GM15510 (cell line): ENCODE data around the gene KRTAP10-1.

Experiments used
- POLR2A ChIP-seq: IDR thresholded peaks from 3 replicates; pipeline ENCODE4 v1.6.1; 2011; ENCODE audit warnings: borderline replicate concordance; ENCODE audit not compliant: insufficient read length; ENCODE audit errors: extremely low read depth

KRTAP10-1 gene

DNA sequence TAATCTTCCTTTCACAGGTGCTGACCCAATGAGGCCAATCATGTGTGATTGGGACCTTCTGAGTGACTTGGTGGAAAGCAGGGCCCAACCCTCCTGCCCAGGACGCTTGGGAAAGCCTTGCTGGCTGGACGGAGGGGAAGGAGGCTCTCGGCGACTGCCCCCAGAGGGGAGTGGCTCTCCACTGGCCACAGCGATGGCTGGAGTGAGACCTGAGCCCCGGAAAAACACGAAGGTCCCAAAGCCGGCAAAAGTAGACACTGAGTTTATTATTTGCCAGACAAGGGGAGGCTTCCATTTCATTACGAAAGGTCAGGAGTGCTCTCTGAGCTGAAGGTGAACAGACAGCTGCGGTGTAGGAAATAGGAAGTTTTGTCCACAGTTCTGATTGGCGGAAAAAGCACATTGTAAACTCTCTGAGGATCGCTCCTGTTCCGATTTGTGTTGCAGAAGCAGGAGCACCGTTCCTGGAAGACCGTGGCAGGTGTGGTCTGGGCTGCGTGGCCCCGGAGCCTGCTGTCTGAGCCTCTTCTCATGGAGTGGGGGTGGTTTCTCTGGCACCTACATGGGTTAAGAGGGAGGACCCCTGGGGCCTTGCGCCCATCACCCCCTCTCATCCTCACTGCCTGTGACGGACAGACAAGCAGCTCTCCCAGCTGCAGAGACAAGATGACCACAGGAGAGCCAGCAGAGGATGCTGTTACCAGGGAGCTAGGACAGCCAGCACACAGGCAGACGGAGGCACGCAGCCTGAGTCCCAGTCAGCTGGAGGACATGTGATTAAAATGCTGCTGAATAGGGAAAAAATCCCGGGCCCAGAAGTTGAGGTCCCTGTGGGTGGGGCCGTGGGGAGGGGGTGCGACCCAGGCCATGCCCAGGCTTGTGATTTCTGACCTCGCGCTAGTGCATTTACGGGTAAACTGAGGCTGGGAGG lies 41.5 kb downstream of the KRTAP10-1 start:
- no peak for TF ChIP-seq POLR2A

DNA sequence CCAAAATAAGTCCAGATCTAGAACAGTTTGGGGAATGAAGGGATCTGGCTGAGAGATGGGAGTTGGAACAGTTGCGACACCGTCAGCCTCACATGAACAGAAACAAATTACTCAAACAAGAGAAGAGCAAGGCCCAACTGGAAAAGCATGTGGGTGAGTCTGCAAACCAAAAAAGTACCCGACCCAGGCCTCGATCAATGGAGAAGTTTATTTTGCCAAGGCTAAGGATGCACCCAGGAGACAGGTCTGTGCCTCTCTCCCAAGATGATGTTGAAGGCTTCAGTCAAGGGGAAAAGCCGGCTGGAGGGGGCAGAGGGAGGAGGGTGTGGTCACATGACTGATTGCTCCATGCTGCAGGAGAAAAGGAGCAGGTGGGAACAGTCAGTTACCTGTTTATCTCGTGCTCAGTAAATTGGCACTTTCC lies 42.3 kb downstream of the KRTAP10-1 start:
- no peak for TF ChIP-seq POLR2A

DNA sequence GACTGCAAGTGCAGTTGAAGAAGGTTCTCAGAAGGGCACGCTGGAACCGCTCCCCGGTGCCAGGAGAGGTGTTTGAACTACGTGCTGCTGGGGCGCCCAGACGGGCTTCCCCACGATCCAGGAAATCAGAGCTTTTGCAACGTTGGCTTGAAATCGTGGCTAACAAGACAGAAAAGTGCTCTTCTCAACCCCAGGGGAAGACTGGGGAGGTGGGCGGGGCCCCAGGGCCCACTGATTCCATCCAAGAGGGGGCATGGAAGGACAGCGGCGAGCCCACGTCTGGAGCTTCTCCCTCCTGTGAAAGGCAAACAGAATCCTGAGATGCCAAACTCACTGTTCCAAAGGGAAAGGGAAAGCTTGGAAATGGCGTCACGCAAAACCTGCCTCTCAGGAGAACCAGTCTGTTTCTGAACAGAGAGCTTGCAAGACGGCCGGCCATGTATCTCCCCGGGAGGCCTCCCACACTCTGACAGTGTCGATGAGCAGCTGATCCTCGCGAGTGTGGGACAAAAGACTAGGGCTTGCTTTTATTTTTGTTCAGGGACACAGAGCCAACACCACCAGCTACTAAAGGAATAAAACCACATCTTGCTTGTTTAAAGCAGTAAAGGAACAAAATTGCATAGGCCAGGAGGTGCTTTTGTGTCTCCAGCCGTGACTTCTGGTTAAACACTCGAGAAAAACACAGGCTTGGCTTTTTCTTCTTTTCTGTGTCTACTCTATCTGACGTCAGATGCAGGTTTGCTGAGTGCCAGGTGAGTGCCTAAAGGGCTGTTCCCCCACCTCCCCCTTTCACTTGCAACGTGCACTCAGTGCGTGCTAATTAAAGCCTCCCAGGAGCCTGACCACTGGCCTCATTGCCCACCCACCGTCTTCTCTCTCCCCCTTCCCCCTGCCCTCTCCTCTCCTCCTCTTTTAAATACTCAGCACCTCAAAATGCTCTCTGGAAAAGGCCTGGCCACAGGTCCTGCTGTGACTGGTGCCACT lies 43.1 kb downstream of the KRTAP10-1 start:
- no peak for TF ChIP-seq POLR2A

DNA sequence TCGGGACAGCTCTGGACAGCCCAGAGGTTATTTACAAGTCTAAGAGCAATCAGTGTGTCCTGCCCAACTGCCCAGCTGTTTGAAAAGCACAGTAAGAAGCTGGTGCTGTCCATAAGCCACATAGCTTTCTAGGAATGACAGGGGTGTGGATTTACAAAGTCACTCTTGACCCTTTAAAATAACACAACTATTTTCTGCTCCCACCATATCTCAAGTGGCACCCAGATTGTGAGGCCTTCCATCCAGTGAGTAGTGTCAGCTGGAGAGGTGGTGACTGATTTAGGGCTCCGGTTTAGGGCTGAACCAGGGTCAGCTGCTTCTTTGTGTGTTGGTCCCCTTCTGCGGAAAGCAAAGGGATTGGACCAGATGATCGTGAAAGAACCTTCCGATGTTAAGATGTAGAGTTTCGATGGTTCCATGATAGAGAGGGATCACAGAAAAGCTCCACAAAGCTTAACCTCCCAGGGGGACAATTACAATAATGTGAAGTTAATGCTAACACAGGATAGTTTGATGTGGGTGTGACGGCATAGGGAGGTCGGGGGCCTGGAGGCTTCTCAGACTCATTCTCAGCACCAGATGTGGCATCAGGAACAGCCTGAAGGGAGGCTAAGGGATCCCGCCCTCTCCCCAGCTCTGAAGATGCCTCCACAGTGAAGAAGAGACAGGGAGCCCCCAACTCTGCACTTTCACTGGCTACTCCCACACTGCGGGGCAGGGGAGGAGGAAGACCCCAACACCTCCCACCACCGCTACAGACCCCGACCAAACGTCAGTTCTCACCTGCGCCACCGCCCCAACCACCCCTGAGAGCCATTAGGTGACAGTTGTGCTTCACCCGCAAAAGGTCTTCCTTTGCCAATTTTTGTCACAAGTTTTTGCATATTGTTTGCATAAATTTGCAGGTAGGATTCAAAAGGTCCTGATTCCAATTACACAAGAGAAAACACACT lies 44.1 kb downstream of the KRTAP10-1 start:
- TF ChIP-seq POLR2A = no peak

DNA sequence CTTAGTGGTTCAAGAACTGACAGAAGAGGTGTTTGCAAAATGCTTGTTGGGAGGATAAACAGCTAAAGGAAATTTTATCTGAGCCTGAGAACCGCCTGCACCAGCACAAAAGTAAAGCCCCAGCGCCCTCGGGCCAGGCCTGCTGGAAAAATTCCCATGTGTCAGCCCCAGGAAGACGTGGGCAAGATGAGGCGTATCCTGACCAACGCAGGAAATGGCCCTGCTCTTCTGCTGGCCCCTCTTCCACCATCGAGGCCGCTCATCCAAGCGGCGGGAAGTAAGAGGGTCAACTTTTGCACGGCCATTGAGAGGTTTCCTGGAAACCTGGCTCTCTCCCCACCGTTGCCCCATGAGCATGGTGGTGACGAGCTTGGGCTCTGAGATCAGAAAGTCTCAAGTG lies 45.0 kb downstream of the KRTAP10-1 start:
- no peak for TF ChIP-seq POLR2A

DNA sequence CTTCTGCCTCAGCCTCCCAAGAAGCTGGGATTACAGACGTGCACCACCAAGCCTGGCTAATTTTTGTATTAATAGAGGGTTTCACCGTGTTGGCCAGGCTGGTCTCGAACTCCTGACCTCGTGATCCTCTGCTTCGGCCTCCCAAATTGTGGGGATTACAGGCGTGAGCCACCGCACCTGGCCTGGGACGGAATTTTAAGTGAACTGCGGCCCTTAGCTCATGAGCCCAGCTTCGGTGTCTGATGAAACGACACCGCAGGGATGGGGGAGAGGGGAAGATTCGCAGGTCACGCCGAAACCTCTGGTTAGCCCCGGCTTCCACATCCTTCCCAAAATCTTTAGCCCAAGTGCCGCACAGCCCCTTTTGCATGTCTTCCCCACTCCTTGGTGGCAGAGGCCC lies 45.6 kb downstream of the KRTAP10-1 start:
- no peak for TF ChIP-seq POLR2A

DNA sequence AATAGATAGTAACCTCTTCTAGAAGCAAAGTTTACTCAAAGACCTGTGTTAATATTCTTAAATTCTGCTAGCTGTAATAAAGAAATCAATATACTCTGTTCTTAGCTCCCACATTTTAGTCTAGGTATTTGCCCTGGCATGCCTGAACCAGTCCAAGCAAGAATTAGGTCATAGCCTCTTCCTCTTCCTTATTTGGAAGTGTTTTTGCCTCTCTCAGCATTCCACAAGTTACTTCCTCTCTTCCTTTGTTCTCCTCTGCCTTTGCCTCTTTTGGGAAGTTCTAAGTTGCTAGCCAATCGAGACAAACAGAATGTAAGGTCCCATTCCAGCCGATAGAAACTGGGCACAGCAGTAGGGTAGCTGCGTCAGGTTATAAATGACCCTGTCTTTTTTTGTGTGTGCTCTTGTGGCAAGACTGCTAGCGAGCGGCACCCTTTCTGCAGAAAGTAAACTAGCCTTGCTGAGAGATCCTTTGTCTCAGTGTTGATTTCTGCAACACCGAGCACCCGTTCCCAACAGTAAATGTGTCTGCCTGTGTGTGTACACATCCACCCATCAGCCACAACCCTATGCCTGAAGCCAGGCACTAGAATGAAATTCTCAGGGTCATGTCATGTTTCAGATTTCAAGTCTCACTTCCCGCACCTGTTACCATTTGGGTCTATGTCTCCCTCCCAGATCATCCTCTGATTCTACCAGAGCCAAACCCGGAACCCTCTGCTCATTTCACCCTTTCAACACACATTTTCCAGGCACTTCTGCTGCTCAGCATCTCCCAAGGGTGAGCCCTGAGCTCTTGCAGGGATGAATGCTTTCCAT lies 47.2 kb downstream of the KRTAP10-1 start:
- TF ChIP-seq POLR2A = no peak

DNA sequence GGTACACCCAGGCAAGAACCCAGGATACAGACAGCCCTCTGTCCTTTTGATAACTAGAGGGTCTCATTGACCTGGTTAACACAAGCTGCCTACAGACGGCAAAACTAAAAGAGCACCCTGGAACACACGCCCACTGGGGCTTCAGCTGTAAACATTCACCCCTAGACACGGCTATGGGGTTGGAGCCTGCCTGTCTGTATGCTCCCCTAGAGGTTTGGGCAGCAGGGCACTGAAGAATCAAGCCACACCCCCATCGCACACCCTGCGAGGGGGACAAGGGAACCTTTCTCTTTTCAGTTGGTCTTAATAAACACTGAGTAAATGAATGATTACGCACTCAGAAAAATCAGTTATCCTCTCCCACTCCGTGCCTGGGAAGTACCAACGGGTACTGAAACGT lies 49.2 kb downstream of the KRTAP10-1 start:
- no peak for TF ChIP-seq POLR2A

DNA sequence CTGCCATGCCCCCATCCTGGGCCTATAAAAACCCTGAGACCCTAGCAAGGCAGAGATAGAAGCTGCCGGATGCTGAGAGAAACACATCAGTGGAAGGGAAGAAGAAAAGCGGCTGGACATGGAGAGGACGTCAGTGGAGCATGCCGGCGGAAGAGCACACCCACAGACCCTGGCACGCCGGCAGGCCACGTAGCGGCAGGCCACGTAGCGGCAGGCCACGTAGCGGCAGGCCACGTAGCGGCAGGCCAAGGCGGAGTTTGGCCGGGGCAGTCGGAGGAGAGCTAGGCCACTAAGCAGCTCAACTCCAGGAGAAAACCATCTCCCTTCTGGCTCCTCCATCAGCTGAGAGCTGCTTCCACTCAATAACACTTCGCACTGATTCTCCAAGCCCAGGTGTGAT lies 49.6 kb downstream of the KRTAP10-1 start:
- TF ChIP-seq POLR2A = no peak

DNA sequence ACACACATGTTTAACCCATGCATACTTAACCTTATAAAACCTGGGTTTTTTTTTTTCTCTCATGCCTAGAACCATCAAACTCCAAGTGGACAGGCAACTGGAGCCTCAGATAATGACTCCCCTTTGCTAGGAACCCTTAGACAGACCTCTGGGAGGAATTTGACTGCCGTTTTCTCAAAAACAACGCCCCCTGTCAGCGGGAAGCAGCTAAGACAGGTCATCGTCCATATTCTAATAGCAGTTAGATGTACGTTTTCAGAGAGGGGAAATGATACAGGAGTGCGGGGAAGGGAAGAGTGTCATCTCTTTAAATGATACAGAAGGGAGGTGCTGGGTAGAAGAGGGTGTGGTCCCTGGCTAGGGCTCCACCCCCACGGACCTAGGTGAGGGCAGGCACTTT lies 50.0 kb downstream of the KRTAP10-1 start:
- no peak for TF ChIP-seq POLR2A
